GM18502 (cell line): ENCODE measurements around the gene IQCK.
"Not testable (repeated sequence)": the region's sequence is repeated elsewhere in the genome, so short reads cannot be mapped to it uniquely, and the experiment has no call there.

Experiments used
- ATAC-seq: cut with Tn5 transposase; IDR thresholded peaks from one replicate; pipeline ENCODE4 v1.9.1; 2021; ENCODE audit warnings: mild to moderate bottlenecking; ENCODE audit not compliant: unreplicated experiment, poor library complexity

The IQCK gene

GRCh38 chr16:19715566-19715965 lies 2.5 kb upstream of the IQCK start:
- no peak for ATAC-seq

- no peak for ATAC-seq
Measured at GRCh38 chr16:19716183-19716582, 1.9 kb upstream of the IQCK start.

- ATAC-seq = not testable (repeated sequence)
Measured at GRCh38 chr16:19716728-19717127, 1.3 kb upstream of the IQCK start.

GRCh38 chr16:19717314-19717713 lies 757 bp upstream of the IQCK start:
- no peak for ATAC-seq

GRCh38 chr16:19718624-19718965 lies 524 bp downstream of the IQCK start:
- ATAC-seq = no peak

- ATAC-seq = no peak
Measured at GRCh38 chr16:19722269-19722952, 4.3 kb downstream of the IQCK start.

- ATAC-seq = no peak
Measured at GRCh38 chr16:19722981-19723380, 4.9 kb downstream of the IQCK start.

- no peak for ATAC-seq
Measured at GRCh38 chr16:19728636-19728965, 10.5 kb downstream of the IQCK start.

- no peak for ATAC-seq
Measured at GRCh38 chr16:19733551-19733950, 15.5 kb downstream of the IQCK start.

- no peak for ATAC-seq
Measured at GRCh38 chr16:19735074-19735867, 17.2 kb downstream of the IQCK start.

- ATAC-seq = no peak
Measured at GRCh38 chr16:19737306-19738038, 19.4 kb downstream of the IQCK start.

- ATAC-seq = no peak
Measured at GRCh38 chr16:19741354-19741753, 23.3 kb downstream of the IQCK start.

- ATAC-seq = no peak
Measured at GRCh38 chr16:19743816-19744159, 25.7 kb downstream of the IQCK start.

- ATAC-seq = no peak
Measured at GRCh38 chr16:19744670-19745069, 26.6 kb downstream of the IQCK start.

GRCh38 chr16:19745286-19746010 lies 27.4 kb downstream of the IQCK start:
- no peak for ATAC-seq

GRCh38 chr16:19746561-19746960 lies 28.5 kb downstream of the IQCK start:
- ATAC-seq = no peak

GRCh38 chr16:19748389-19749168 lies 30.5 kb downstream of the IQCK start:
- ATAC-seq = no peak

GRCh38 chr16:19749571-19750080 lies 31.6 kb downstream of the IQCK start:
- ATAC-seq = no peak

- ATAC-seq = no peak
Measured at GRCh38 chr16:19751478-19752385, 33.7 kb downstream of the IQCK start.
